Regular cardiac myocyte (primary cell): ENCODE measurements around the gene ABCA7. TPM values are rescaled to one million over a fixed set of nuclear protein-coding genes. Genes with fewer than 3 reads are reported as not detected.

Experiments used
- total RNA-seq: library from RNA; depleted of rRNA; stranded (reverse); fragments of >200 nt; gene quantifications from 2 replicates; pipeline ENCODE4 v1.2.3, GENCODE V29; 2014

ABCA7 gene, protein sequence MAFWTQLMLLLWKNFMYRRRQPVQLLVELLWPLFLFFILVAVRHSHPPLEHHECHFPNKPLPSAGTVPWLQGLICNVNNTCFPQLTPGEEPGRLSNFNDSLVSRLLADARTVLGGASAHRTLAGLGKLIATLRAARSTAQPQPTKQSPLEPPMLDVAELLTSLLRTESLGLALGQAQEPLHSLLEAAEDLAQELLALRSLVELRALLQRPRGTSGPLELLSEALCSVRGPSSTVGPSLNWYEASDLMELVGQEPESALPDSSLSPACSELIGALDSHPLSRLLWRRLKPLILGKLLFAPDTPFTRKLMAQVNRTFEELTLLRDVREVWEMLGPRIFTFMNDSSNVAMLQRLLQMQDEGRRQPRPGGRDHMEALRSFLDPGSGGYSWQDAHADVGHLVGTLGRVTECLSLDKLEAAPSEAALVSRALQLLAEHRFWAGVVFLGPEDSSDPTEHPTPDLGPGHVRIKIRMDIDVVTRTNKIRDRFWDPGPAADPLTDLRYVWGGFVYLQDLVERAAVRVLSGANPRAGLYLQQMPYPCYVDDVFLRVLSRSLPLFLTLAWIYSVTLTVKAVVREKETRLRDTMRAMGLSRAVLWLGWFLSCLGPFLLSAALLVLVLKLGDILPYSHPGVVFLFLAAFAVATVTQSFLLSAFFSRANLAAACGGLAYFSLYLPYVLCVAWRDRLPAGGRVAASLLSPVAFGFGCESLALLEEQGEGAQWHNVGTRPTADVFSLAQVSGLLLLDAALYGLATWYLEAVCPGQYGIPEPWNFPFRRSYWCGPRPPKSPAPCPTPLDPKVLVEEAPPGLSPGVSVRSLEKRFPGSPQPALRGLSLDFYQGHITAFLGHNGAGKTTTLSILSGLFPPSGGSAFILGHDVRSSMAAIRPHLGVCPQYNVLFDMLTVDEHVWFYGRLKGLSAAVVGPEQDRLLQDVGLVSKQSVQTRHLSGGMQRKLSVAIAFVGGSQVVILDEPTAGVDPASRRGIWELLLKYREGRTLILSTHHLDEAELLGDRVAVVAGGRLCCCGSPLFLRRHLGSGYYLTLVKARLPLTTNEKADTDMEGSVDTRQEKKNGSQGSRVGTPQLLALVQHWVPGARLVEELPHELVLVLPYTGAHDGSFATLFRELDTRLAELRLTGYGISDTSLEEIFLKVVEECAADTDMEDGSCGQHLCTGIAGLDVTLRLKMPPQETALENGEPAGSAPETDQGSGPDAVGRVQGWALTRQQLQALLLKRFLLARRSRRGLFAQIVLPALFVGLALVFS (N-terminal part only)
- total RNA-seq: 5.0 and 5.9 TPM in 2 replicates

GRCh38 chr19:1039646-1040475, at the start of gene ABCA7:
TSS of gene ABCA7 (plus strand) at chr19:1040107. CDS start at chr19:1041362, 1,255 bp downstream.

GRCh38 chr19:1000095-1000494, 39.8 kb upstream of the ABCA7 start, which contains the start of gene GRIN3B:
TSS of gene GRIN3B (plus strand) at chr19:1000419. CDS start at chr19:1000438, 19 bp downstream.

DNA sequence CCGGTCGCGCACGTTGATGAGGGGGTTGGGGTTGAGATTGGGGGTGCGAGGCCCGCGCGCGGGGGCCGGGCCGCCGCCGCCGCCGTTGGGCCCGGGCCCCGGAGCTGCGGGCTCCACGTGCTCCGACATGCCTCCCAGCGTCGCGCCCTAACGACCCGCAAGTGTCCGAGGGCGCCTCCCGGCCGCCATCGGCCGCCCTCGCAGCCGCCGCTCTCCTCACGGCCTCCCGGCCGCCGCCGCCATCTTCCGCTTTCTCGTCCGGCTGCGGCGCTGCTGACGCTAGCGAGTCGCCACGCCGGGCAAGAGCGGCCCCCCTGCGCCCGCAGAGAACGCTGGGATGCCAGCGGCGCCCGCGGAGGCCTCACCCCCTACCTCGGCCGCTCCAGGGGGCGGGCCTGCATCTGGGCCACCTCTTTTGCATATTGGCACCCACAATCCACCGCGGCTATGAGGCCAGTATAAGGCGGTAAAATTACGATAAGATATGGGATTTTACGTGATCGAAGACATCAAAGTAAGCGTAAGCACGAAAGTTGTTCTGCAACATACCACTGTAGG, 19.0 kb upstream of the ABCA7 start, which contains the start of gene TMEM259:
Gene TMEM259 (minus strand): TSS at position 256 of the 558 bp plus-strand sequence. CDS start 127 bp downstream, at position 129.

GRCh38 chr19:1025960-1026782, 13.7 kb upstream of the ABCA7 start, which contains the start of gene CNN2:
TSS of gene CNN2 (plus strand) at chr19:1026608. CDS start at chr19:1026662, 54 bp downstream.

DNA sequence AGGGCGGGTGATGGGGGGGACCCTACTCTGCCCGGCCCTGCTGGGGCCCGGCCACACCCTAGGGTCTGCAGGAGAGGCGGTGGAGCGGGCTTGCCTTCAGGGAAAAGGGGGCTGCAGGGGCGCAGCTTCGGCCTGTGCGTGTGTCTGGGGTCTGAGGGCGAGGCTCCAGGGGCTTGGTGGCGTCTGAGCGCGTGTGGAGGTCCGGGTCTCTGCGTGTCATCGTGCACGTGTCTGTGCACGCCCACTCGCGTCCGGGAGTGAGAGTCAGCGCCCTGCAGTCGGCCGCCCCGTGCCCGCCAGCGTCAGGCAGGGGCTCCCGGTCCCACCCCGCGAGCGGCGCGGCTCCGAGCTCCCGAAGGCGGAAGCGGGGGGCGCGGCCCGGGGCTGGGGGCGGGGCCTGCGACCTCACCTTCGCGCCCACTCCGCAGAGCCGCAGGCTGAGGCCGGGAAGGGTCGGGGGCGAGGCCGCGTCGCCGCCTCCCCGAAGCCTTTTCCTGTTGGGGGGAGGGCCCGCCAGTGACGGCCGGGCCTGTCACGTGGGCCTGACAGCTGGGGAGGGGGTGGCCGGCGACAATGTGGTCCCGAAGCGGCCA, 26.9 kb downstream of the ABCA7 start, which contains the start of gene ARHGAP45:
Gene ARHGAP45 (plus strand): TSS at position 420 of the 593 bp plus-strand sequence. CDS start 239 bp downstream, outside the sequence.

DNA sequence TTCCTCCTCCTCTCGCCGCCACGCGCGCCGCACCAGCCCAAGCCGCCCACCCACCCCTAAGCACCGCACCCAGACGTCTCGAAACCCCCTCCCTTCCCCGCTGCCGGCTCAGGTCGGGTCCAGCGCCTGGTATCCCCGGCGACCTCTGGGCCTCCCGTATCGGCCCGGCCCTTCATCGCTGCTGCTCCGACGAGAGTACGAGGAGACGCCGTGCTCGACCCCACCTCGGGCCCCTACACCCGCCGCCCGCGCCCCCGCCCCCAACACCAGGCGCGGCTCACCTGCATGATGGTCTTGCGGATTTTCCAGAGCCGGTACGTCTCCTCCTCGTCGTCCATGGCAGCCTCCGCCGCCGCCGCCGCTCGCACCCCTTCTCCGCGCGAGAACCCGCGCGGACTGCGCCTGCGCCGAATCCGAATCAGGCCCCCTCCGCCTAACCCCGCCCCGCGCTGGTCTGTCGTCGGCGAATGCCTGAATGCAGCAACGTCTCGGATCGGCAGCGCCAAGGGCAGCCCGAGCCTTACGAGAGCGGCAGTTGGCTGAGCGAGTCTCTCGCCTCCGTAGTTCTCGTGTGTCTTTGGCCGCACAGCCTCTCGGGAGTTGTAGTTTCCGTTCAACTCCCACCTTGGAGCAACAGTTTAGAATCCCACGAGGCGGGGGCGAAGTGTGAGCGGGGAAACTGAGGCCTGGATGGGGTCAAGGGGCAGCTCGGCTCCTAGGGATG, 55.2 kb downstream of the ABCA7 start, which contains the start of gene POLR2E:
Gene POLR2E (minus strand): TSS at position 398 of the 724 bp plus-strand sequence. CDS start 60 bp downstream, at position 338.

DNA sequence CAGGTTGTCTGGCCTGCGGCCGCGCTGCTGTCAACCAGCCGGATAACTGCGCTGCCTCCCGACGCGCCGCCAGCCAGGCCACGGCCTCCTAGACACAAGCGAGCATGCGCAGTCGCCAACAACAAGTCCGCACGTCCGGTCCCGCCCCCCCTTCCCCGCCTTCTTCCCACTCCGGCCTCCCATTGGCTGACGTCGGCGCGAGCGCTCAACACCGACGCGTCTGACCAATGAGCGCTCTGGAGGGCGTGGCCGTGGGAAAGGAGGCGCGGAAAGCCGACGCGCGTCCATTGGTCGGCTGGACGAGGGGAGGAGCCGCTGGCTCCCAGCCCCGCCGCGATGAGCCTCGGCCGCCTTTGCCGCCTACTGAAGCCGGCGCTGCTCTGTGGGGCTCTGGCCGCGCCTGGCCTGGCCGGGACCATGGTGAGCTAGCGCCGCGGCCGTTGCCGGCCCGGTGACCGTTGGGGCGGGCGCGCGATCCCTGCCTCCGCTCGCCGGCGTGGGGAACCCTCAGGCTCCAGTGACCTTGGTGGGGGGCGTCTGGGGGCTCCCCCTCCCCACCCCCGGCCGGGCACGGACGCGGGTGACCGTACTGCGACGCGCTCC, 63.9 kb downstream of the ABCA7 start, which contains the start of gene GPX4:
Gene GPX4 (plus strand): TSS at position 287 of the 603 bp plus-strand sequence. CDS start 50 bp downstream, at position 337.

Other genes starting within 250 kb of the ABCA7 start
- 56.9 and 163 TPM in 2 replicates for gene PTBP1, start 242.7 kb upstream of the ABCA7 start, total RNA-seq
- 0.56 TPM in 1 of 2 replicates, not detected in the other for gene PLPPR3, start 218.2 kb upstream of the ABCA7 start, total RNA-seq
- not detected in 2 replicates for gene AZU1, start 212.3 kb upstream of the ABCA7 start, total RNA-seq
- not detected in 2 replicates for gene PRTN3, start 199.1 kb upstream of the ABCA7 start, total RNA-seq
- gene ELANE, start 187.8 kb upstream of the ABCA7 start, total RNA-seq: not detected in 2 replicates
- gene CFD, start 180.4 kb upstream of the ABCA7 start, total RNA-seq: 0.38 and 4.5 TPM in 2 replicates
- 19.2 and 21.3 TPM in 2 replicates for gene MED16, start 146.9 kb upstream of the ABCA7 start, total RNA-seq
- not detected in 2 replicates for gene RNU6-9, start 146.6 kb upstream of the ABCA7 start, total RNA-seq
- 18.3 and 18.4 TPM in 2 replicates for gene R3HDM4, start 126.9 kb upstream of the ABCA7 start, total RNA-seq
- 0.28 TPM in 1 of 2 replicates, not detected in the other for gene KISS1R, start 122.8 kb upstream of the ABCA7 start, total RNA-seq
- gene ARID3A, start 114.1 kb upstream of the ABCA7 start, total RNA-seq: 12.7 and 15.1 TPM in 2 replicates
- gene WDR18, start 55.8 kb upstream of the ABCA7 start, total RNA-seq: 36.1 and 64.8 TPM in 2 replicates
- gene GRIN3B, start 39.7 kb upstream of the ABCA7 start, total RNA-seq: under 0.01 TPM in 2 replicates
- 65.7 and 95.7 TPM in 2 replicates for gene TMEM259, start 19.0 kb upstream of the ABCA7 start, total RNA-seq
- gene RNU6-2, start 18.6 kb upstream of the ABCA7 start, total RNA-seq: not detected in 2 replicates
- gene CNN2, start 13.5 kb upstream of the ABCA7 start, total RNA-seq: 141 and 167 TPM in 2 replicates
- 1.7 and 2.0 TPM in 2 replicates for gene ARHGAP45, start 27.1 kb downstream of the ABCA7 start, total RNA-seq
- 42.8 and 90.5 TPM in 2 replicates for gene POLR2E, start 55.3 kb downstream of the ABCA7 start, total RNA-seq
- 187 and 281 TPM in 2 replicates for gene GPX4, start 63.9 kb downstream of the ABCA7 start, total RNA-seq
- gene SBNO2, start 134.2 kb downstream of the ABCA7 start, total RNA-seq: 34.1 and 40.3 TPM in 2 replicates
- gene STK11, start 165.7 kb downstream of the ABCA7 start, total RNA-seq: 82.9 and 101 TPM in 2 replicates
- gene CBARP, start 197.9 kb downstream of the ABCA7 start, total RNA-seq: 1.7 TPM in 2 replicates
- 11.8 and 29.1 TPM in 2 replicates for gene ATP5F1D, start 201.6 kb downstream of the ABCA7 start, total RNA-seq
- gene MIDN, start 208.5 kb downstream of the ABCA7 start, total RNA-seq: 8.7 and 22.4 TPM in 2 replicates
- 199 and 207 TPM in 2 replicates for gene CIRBP, start 229.2 kb downstream of the ABCA7 start, total RNA-seq
- gene FAM174C, start 235.4 kb downstream of the ABCA7 start, total RNA-seq: 22.8 and 24.2 TPM in 2 replicates
- not detected in 2 replicates for gene EFNA2, start 245.8 kb downstream of the ABCA7 start, total RNA-seq